IMR-90 (cell line): Measurements from ENCODE around the gene VPS54. TPM values are rescaled to one million over a fixed set of nuclear protein-coding genes. Genes with fewer than 3 reads are reported as not detected.

Experiments
- ATAC-seq: fragments of 200-7000 bp; cut with Tn5 transposase; 2 replicates; pipeline ENCODE4 v1.9.1; 2020; ENCODE audit warnings: low read depth, mild to moderate bottlenecking, moderate library complexity
- BruUV-seq: library from RNA; stranded (reverse); fragments of 400-500 nt; replicated peaks from 2 replicates; lab custom pipeline; 2021; lab: Mats Ljungman, UMichigan
- CTCF ChIA-PET: fragments of 300-600 bp; formaldehyde crosslinking; extraction: SDS; loops from one replicate; lab custom pipeline; 2021; ENCODE audit warnings: antibody characterized with exemption; lab: Yijun Ruan, JAX
- POLR2A ChIA-PET: fragments of 300-600 bp; sonication (Branson Sonifier 250); formaldehyde crosslinking; loops from one replicate; lab custom pipeline; 2022; ENCODE audit warnings: antibody characterized with exemption; ENCODE audit not compliant: unreplicated experiment; lab: Charles Lee
- DNase-seq: peaks from one replicate; pipeline ENCODE4 v3.0.0; 2013
- H2AFZ ChIP-seq: replicated peaks from 2 replicates; pipeline ENCODE3; 2013; ENCODE audit warnings: low read length, mild to moderate bottlenecking; ENCODE audit not compliant: poor library complexity
- H2AK5ac ChIP-seq: 2 replicates; pipeline ENCODE4 v1.6.1; 2013; ENCODE audit warnings: low read depth, low read length, inconsistent platforms
- H2AK9ac ChIP-seq: replicated peaks from 2 replicates; pipeline ENCODE3; 2013; ENCODE audit warnings: mild to moderate bottlenecking, low read depth, low read length, moderate library complexity; ENCODE audit not compliant: poor library complexity
- H2BK120ac ChIP-seq: 2 replicates; pipeline ENCODE4 v1.6.1; 2013; ENCODE audit warnings: low read depth, low read length, inconsistent platforms
- H2BK15ac ChIP-seq: 3 replicates; pipeline ENCODE4 v1.6.1; 2013; ENCODE audit warnings: low read depth, low read length, inconsistent platforms
- H2BK20ac ChIP-seq: 2 replicates; pipeline ENCODE4 v1.6.1; 2013; ENCODE audit warnings: low read depth, mild to moderate bottlenecking, inconsistent platforms, low read length, moderate library complexity
- H2BK5ac ChIP-seq: 2 replicates; pipeline ENCODE4 v1.6.1; 2013; ENCODE audit warnings: mild to moderate bottlenecking, low read depth, low read length, inconsistent platforms; ENCODE audit not compliant: poor library complexity, severe bottlenecking
- H3K14ac ChIP-seq: replicated peaks from 2 replicates; pipeline ENCODE4 v1.6.1; 2013; ENCODE audit warnings: low read depth, low read length, inconsistent platforms
- H3K18ac ChIP-seq: 2 replicates; pipeline ENCODE4 v1.6.1; 2013; ENCODE audit warnings: low read depth, low read length, control low read depth
- H3K23ac ChIP-seq: 2 replicates; pipeline ENCODE4 v1.6.1; 2013; ENCODE audit warnings: low read depth, low read length, inconsistent platforms
- H3K27ac ChIP-seq: 2 replicates; pipeline ENCODE4 v1.5.1; 2013; ENCODE audit warnings: mild to moderate bottlenecking, control low read depth, low read length; ENCODE audit not compliant: insufficient read depth
- H3K27me3 ChIP-seq: 2 replicates; pipeline ENCODE4 v1.6.1; 2013; ENCODE audit warnings: low read length; ENCODE audit not compliant: control insufficient read depth, insufficient read depth
- H3K36me3 ChIP-seq: 2 replicates; pipeline ENCODE4 v1.6.1; 2013; ENCODE audit warnings: low read length, mixed read lengths; ENCODE audit not compliant: control insufficient read depth, insufficient read depth
- H3K4ac ChIP-seq: 2 replicates; pipeline ENCODE4 v1.6.1; 2013; ENCODE audit warnings: low read depth, low read length, inconsistent platforms
- H3K4me1 ChIP-seq: 2 replicates; pipeline ENCODE4 v1.6.1; 2013; ENCODE audit warnings: low read length, mixed read lengths; ENCODE audit not compliant: control insufficient read depth, insufficient read depth
- H3K4me2 ChIP-seq: 2 replicates; pipeline ENCODE4 v1.6.1; 2013; ENCODE audit warnings: low read depth, mild to moderate bottlenecking, control low read depth, low read length, moderate library complexity
- H3K4me3 ChIP-seq: 2 replicates; pipeline ENCODE4 v1.5.1; 2013; ENCODE audit warnings: low read depth, mild to moderate bottlenecking, control low read depth, low read length, moderate library complexity; ENCODE audit not compliant: insufficient read depth
- H3K56ac ChIP-seq: 2 replicates; pipeline ENCODE4 v1.6.1; 2013; ENCODE audit warnings: low read length, inconsistent platforms; ENCODE audit not compliant: insufficient read depth; ENCODE audit errors: extremely low read depth
- H3K79me1 ChIP-seq, 2 experiments: 2 replicates each; pipeline ENCODE4 v1.6.1; 2013; ENCODE audit warnings: low read length in 2 of 2, inconsistent platforms in 1 of 2, low read depth in 1 of 2
- H3K9ac ChIP-seq: 2 replicates; pipeline ENCODE4 v1.6.1; 2013; ENCODE audit warnings: low read depth, low read length, control low read depth
- H3K9me1 ChIP-seq: 2 replicates; pipeline ENCODE4 v1.6.1; 2013; ENCODE audit warnings: low read length, inconsistent platforms; ENCODE audit not compliant: insufficient read depth
- H3K9me3 ChIP-seq: 2 replicates; pipeline ENCODE4 v1.6.1; 2013; ENCODE audit warnings: low read length; ENCODE audit not compliant: control insufficient read depth, insufficient read depth
- H4K20me1 ChIP-seq: 2 replicates; pipeline ENCODE4 v1.6.1; 2013; ENCODE audit warnings: low read length, inconsistent platforms; ENCODE audit not compliant: insufficient read depth
- H4K5ac ChIP-seq: 2 replicates; pipeline ENCODE4 v1.6.1; 2013; ENCODE audit warnings: mild to moderate bottlenecking, low read depth, low read length, control low read depth
- H4K8ac ChIP-seq, 2 experiments: 2 replicates each; pipeline ENCODE4 v1.6.1; 2013; ENCODE audit warnings: low read depth in 2 of 2, low read length in 2 of 2, control low read depth in 1 of 2, inconsistent platforms in 1 of 2
- H4K91ac ChIP-seq: 2 replicates; pipeline ENCODE4 v1.6.1; 2013; ENCODE audit warnings: low read depth, low read length, inconsistent platforms; ENCODE audit not compliant: insufficient read depth
- BHLHE40 ChIP-seq: fragments of 150-350 bp; IDR thresholded peaks from 2 replicates; pipeline ENCODE4 v1.6.1; 2016; ENCODE audit warnings: mild to moderate bottlenecking, low read depth, low read length
- CEBPB ChIP-seq: IDR thresholded peaks from 2 replicates; pipeline ENCODE4 v1.6.1; 2012; ENCODE audit warnings: low read depth, low read length, improper control_type of control experiment
- CHD1 ChIP-seq: IDR thresholded peaks from 2 replicates; pipeline ENCODE4 v1.6.1; 2012; ENCODE audit warnings: low read depth, low read length, improper control_type of control experiment
- CTCF ChIP-seq: conservative IDR thresholded peaks from 2 replicates; pipeline ENCODE4 v1.5.1; 2012; ENCODE audit warnings: mild to moderate bottlenecking, low read depth, low read length, improper control_type of control experiment
- ELK1 ChIP-seq: fragments of 150-350 bp; IDR thresholded peaks from 2 replicates; pipeline ENCODE4 v1.6.1; 2016; ENCODE audit warnings: low read depth, mild to moderate bottlenecking, low read length, moderate library complexity, borderline replicate concordance
- FOS ChIP-seq: fragments of 150-350 bp; IDR thresholded peaks from 2 replicates; pipeline ENCODE4 v1.6.1; 2016; ENCODE audit warnings: low read depth, low read length
- MAFK ChIP-seq: IDR thresholded peaks from 2 replicates; pipeline ENCODE4 v1.6.1; 2012; ENCODE audit warnings: low read depth, low read length, improper control_type of control experiment
- MAZ ChIP-seq: IDR thresholded peaks from 2 replicates; pipeline ENCODE4 v1.6.1; 2012; ENCODE audit warnings: low read depth, mild to moderate bottlenecking, low read length, improper control_type of control experiment, moderate library complexity, borderline replicate concordance
- MXI1 ChIP-seq: IDR thresholded peaks from 2 replicates; pipeline ENCODE4 v1.6.1; 2012; ENCODE audit warnings: low read depth, mild to moderate bottlenecking, low read length, moderate library complexity, borderline replicate concordance
- NFE2L2 ChIP-seq: fragments of 150-350 bp; IDR thresholded peaks from 2 replicates; pipeline ENCODE4 v1.6.1; 2016; ENCODE audit warnings: low read depth, mild to moderate bottlenecking, low read length
- POLR2A ChIP-seq: IDR thresholded peaks from 2 replicates; pipeline ENCODE4 v1.6.1; 2012; ENCODE audit warnings: mild to moderate bottlenecking, low read depth, low read length
- RAD21 ChIP-seq: IDR thresholded peaks from 2 replicates; pipeline ENCODE4 v1.6.1; 2012; ENCODE audit warnings: low read length, improper control_type of control experiment
- RCOR1 ChIP-seq: IDR thresholded peaks from 2 replicates; pipeline ENCODE4 v1.6.1; 2012; ENCODE audit warnings: mild to moderate bottlenecking, low read length, improper control_type of control experiment; ENCODE audit not compliant: insufficient replicate concordance
- RFX5 ChIP-seq: IDR thresholded peaks from 2 replicates; pipeline ENCODE4 v1.8.0; 2012; ENCODE audit warnings: low read depth, mild to moderate bottlenecking, low read length, moderate library complexity
- SMC3 ChIP-seq: fragments of 150-350 bp; IDR thresholded peaks from 2 replicates; pipeline ENCODE4 v1.6.1; 2016; ENCODE audit warnings: low read depth, mild to moderate bottlenecking, antibody characterized with exemption, low read length, moderate library complexity
- USF2 ChIP-seq: fragments of 150-350 bp; IDR thresholded peaks from 2 replicates; pipeline ENCODE4 v1.6.1; 2017; ENCODE audit warnings: mild to moderate bottlenecking, antibody characterized with exemption, low read length, low read depth
- WGBS, 2 experiments: methylation state at CpG; one replicate each; pipeline versions ENCODE4 v1.1.5 to v1.1.7; 2013; ENCODE audit warnings: missing lambda C conversion rate in 2 of 2; ENCODE audit not compliant: insufficient read length in 1 of 2; ENCODE audit errors: extremely low coverage in 2 of 2; 5-methylcytosine and 5-hydroxymethylcytosine counted together
- dilution Hi-C: fragments of 300-500 bp; cut with HindIII; formaldehyde crosslinking; loops from one replicate; pipeline ENCODE4 v1.14.3; 2018; ENCODE audit warnings: low sequenced_read_pairs; ENCODE audit not compliant: unreplicated experiment
- in situ Hi-C: fragments of 300-500 bp; cut with MboI; formaldehyde crosslinking; loops from 3 replicates; pipeline ENCODE4 v1.14.3; 2019; ENCODE audit warnings: low sequenced_read_pairs, inconsistent platforms, mixed read lengths
- intact Hi-C: fragments of 100-400 bp; cut with micrococcal nuclease; formaldehyde crosslinking; loops from 2 replicates; pipeline ENCODE4 v1.10.0; 2022
- polyA plus RNA-seq, 3 experiments: library from polyadenylated mRNA; depleted of rRNA; stranded (reverse); fragments of >200 nt; gene quantifications; 2 replicates each; pipeline ENCODE4 v1.2.3, GENCODE V29; 2012; ENCODE audit warnings: low replicate concordance in 1 of 3
- total RNA-seq: library from RNA; depleted of rRNA; stranded (reverse); fragments of >200 nt; gene quantifications from 2 replicates; pipeline ENCODE4 v1.2.3, GENCODE V29; 2012

The VPS54 gene
- total and polyA plus RNA-seq, 2 of the 4 experiments (the other 2 are of a cell fraction), result 7.1 to 18.1 TPM

GRCh38 chr2:64056021-64056420 is 36.8 kb upstream of the VPS54 start:
- peaks cover 4% of the 10 kb centered on the region for H3K27me3 ChIP-seq
- no peak overlapping the region for H3K14ac ChIP-seq
- no peak overlapping the region for H2BK5ac ChIP-seq
- H3K27ac ChIP-seq, result no peak overlapping the region
- H2AFZ ChIP-seq, result no peak overlapping the region
- H3K4me3 ChIP-seq, result no peak overlapping the region
- intact Hi-C loops, result loop anchor here (10.0 kb wide), 1 partner anchor 819 kb away; no protein-coding TSS in a partner anchor
- BruUV-seq, result no TSS peak
- H2AK5ac ChIP-seq, result no peak overlapping the region
- WGBS, 2 experiments, result no CpG with 5 or more reads among the region's 2 CpGs
- H3K18ac ChIP-seq, result no peak overlapping the region
- no peak overlapping the region for H4K5ac ChIP-seq
- H2BK15ac ChIP-seq, result no peak overlapping the region
- H2BK120ac ChIP-seq, result no peak overlapping the region
- H3K9me1 ChIP-seq, result no peaks in the 10 kb centered on the region
- H3K79me1 ChIP-seq, result no peaks in the 10 kb centered on the region
- H3K9me3 ChIP-seq, result no peaks in the 10 kb centered on the region
- no peak overlapping the region for H3K23ac ChIP-seq
- no peaks in the 10 kb centered on the region for H3K4me1 ChIP-seq
- POLR2A ChIA-PET, result no interaction called here
- no peak overlapping the region for H2AK9ac ChIP-seq
- no peaks in the 10 kb centered on the region for H4K20me1 ChIP-seq
- H3K4ac ChIP-seq, result no peak overlapping the region
- no peak for DNase-seq
- no peak overlapping the region for H4K91ac ChIP-seq
- CTCF ChIA-PET, result interaction anchor here (0.9 kb wide), 1 partner anchor 256 kb away, joined by 4 read pairs; no protein-coding TSS in a partner anchor
- H4K8ac ChIP-seq, result no peak overlapping the region
- no peak overlapping the region for H3K9ac ChIP-seq
- no peaks in the 10 kb centered on the region for H3K36me3 ChIP-seq
- no peak overlapping the region for H3K4me2 ChIP-seq
- dilution Hi-C loops, result loop anchor here (25.0 kb wide), 1 partner anchor 256 kb away; no protein-coding TSS in a partner anchor
- no peak overlapping the region for H2BK20ac ChIP-seq
- H3K56ac ChIP-seq, result no peak overlapping the region
- no peak for TF ChIP-seq FOS
- TF ChIP-seq NFE2L2, result no peak
- TF ChIP-seq SMC3, result no peak
- no peak for TF ChIP-seq RFX5
- TF ChIP-seq RCOR1, result no peak
- no peak for TF ChIP-seq BHLHE40
- no peak for TF ChIP-seq POLR2A
- TF ChIP-seq MXI1, result no peak
- no peak for TF ChIP-seq CEBPB
- no peak for TF ChIP-seq ELK1
- TF ChIP-seq CTCF, result no peak
- TF ChIP-seq MAZ, result no peak
- no peak for TF ChIP-seq CHD1
- no peak for TF ChIP-seq MAFK
- TF ChIP-seq RAD21, result no peak
- no peak for TF ChIP-seq USF2
- in situ Hi-C loops, result no loop called here
- no peak for ATAC-seq
